Measurements from ENCODE around the gene ZNF84. TPM values are rescaled to one million over a fixed set of nuclear protein-coding genes. Genes with fewer than 3 reads are reported as not detected.

ZNF84 gene
- total RNA-seq, 1 donor from 2014 or later = 76.7 TPM

- Mint-ChIP-seq H3K9me3 (ENCODE audit: unreplicated experiment) (peaks cover 49% of the 10 kb centered on the region), H3K36me3 (ENCODE audit: unreplicated experiment) (peaks cover 61% of the 10 kb centered on the region), H3K27ac (ENCODE audit: unreplicated experiment) (no peak overlapping the region), H3K4me1 (ENCODE audit: low read depth, unreplicated experiment) (no peaks in the 10 kb centered on the region), H3K27me3 (ENCODE audit: unreplicated experiment) (peaks cover 10% of the 10 kb centered on the region), H3K4me3 (ENCODE audit: unreplicated experiment) (no peak overlapping the region)
- TF ChIP-seq CTCF (IDR thresholded peaks at IDR 0.05; ENCODE audit: partially characterized antibody, unreplicated experiment) = no peak
- no peak for DNase-seq
Measured at GRCh38 chr12:133063556-133063955, 26.2 kb downstream of the ZNF84 start.

- Mint-ChIP-seq H3K9me3 (ENCODE audit: unreplicated experiment) (peaks cover 15% of the 10 kb centered on the region), H3K36me3 (ENCODE audit: unreplicated experiment) (peaks cover 12% of the 10 kb centered on the region), H3K4me1 (ENCODE audit: low read depth, unreplicated experiment) (no peaks in the 10 kb centered on the region), H3K27me3 (ENCODE audit: unreplicated experiment) (no peaks in the 10 kb centered on the region), H3K4me3 (ENCODE audit: unreplicated experiment) (no peak overlapping the region), H3K27ac (ENCODE audit: unreplicated experiment) (no peak overlapping the region)
- no peak for DNase-seq
- TF ChIP-seq CTCF (IDR thresholded peaks at IDR 0.05; ENCODE audit: partially characterized antibody, unreplicated experiment) = no peak
Measured at GRCh38 chr12:133073836-133074235, 36.5 kb downstream of the ZNF84 start.

- Mint-ChIP-seq H3K36me3 (ENCODE audit: unreplicated experiment) (peaks cover 43% of the 10 kb centered on the region), H3K27me3 (ENCODE audit: unreplicated experiment) (peaks cover 5% of the 10 kb centered on the region)
Measured at GRCh38 chr12:133080026-133080367, 42.7 kb downstream of the ZNF84 start.

GRCh38 chr12:133080368-133081158 lies 43.3 kb downstream of the ZNF84 start, which contains the start of gene ZNF140:
Gene ZNF140 (plus strand): TSS chr12:133080923. CDS start chr12:133081321, 398 bp downstream.
- DNase-seq = peak; percentile 98
- Mint-ChIP-seq H3K4me3 (ENCODE audit: unreplicated experiment) (no peak within 1 kb of the TSS), H3K36me3 (ENCODE audit: unreplicated experiment) (peaks cover 49% of the 10 kb centered on the region), H3K4me1 (ENCODE audit: low read depth, unreplicated experiment) (peaks cover 4% of the 10 kb centered on the region), H3K27me3 (ENCODE audit: unreplicated experiment) (peaks cover 5% of the 10 kb centered on the region), H3K9me3 (ENCODE audit: unreplicated experiment) (peaks cover 38% of the 10 kb centered on the region), H3K27ac (ENCODE audit: unreplicated experiment) (no peak within 1 kb of the TSS)
- TF ChIP-seq CTCF (IDR thresholded peaks at IDR 0.05; ENCODE audit: partially characterized antibody, unreplicated experiment) = peak; percentile 54

More at GRCh38 chr12:133080026-133080367, 42.7 kb downstream of the ZNF84 start:
- TF ChIP-seq CTCF (IDR thresholded peaks at IDR 0.05; ENCODE audit: partially characterized antibody, unreplicated experiment) = no peak
- Mint-ChIP-seq H3K9me3 (ENCODE audit: unreplicated experiment) (peaks cover 38% of the 10 kb centered on the region), H3K4me1 (ENCODE audit: low read depth, unreplicated experiment) (peaks cover 4% of the 10 kb centered on the region), H3K4me3 (ENCODE audit: unreplicated experiment) (no peak overlapping the region), H3K27ac (ENCODE audit: unreplicated experiment) (no peak overlapping the region)
- peak; percentile 97 for DNase-seq

GRCh38 chr12:133081159-133081780 lies 44.0 kb downstream of the ZNF84 start:
- Mint-ChIP-seq H3K9me3 (ENCODE audit: unreplicated experiment) (peaks cover 36% of the 10 kb centered on the region), H3K27me3 (ENCODE audit: unreplicated experiment) (peaks cover 5% of the 10 kb centered on the region), H3K4me1 (ENCODE audit: low read depth, unreplicated experiment) (peaks cover 4% of the 10 kb centered on the region), H3K27ac (ENCODE audit: unreplicated experiment) (no peak overlapping the region), H3K4me3 (ENCODE audit: unreplicated experiment) (no peak overlapping the region), H3K36me3 (ENCODE audit: unreplicated experiment) (peaks cover 55% of the 10 kb centered on the region)
- DNase-seq = no peak
- no peak for TF ChIP-seq CTCF (IDR thresholded peaks at IDR 0.05; ENCODE audit: partially characterized antibody, unreplicated experiment)

Measured in glutamatergic neuron (in vitro differentiated cells).